Stomach smooth muscle (tissue), 2 donors: ENCODE results near the gene FAM98C.

ENCODE experiments used
- H3K27ac ChIP-seq: one replicate; pipeline ENCODE4 v1.7.0; 2013; ENCODE audit warnings: mild to moderate bottlenecking, low read length, inconsistent platforms
- H3K27me3 ChIP-seq, 2 donors: one replicate each; pipeline ENCODE4 v1.7.0; 2013; ENCODE audit warnings: low read length in 2 of 2; ENCODE audit not compliant: insufficient read depth in 2 of 2, control insufficient read depth in 1 of 2
- H3K36me3 ChIP-seq, 2 donors: one replicate each; pipeline ENCODE4 v1.7.0; 2013; ENCODE audit warnings: low read length in 2 of 2; ENCODE audit not compliant: control insufficient read depth in 2 of 2, insufficient read depth in 2 of 2
- H3K4me1 ChIP-seq: one replicate; pipeline ENCODE4 v1.7.0; 2013; ENCODE audit warnings: low read length; ENCODE audit not compliant: control insufficient read depth, insufficient read depth
- H3K4me3 ChIP-seq, 2 donors: one replicate each; pipeline ENCODE4 v1.7.0; 2013; ENCODE audit warnings: low read length in 2 of 2
- H3K9ac ChIP-seq, 2 donors: one replicate each; pipeline ENCODE4 v1.7.0; 2013; ENCODE audit warnings: low read length in 2 of 2, mild to moderate bottlenecking in 1 of 2
- H3K9me3 ChIP-seq, 2 donors: one replicate each; pipeline ENCODE4 v1.7.0; 2013; ENCODE audit warnings: low read length in 2 of 2; ENCODE audit not compliant: control insufficient read depth in 2 of 2
- donor health status: healthy.
- donor health status: Pancreatic carcinoma.

The FAM98C gene

GRCh38 chr19:38377052-38377451, 25.8 kb upstream of the FAM98C start:
- Histone ChIP-seq H3K9ac (no peak overlapping the region), H3K9me3 (no peaks in the 10 kb centered on the region), H3K4me3 (no peak overlapping the region), H3K27me3 (no peaks in the 10 kb centered on the region), H3K27ac (no peak overlapping the region), H3K36me3 (peaks cover 26 to 38% of the 10 kb centered on the region in 2 donors), H3K4me1 (peaks cover 31% of the 10 kb centered on the region)

- Histone ChIP-seq H3K36me3 (peaks cover 42 to 54% of the 10 kb centered on the region in 2 donors), H3K27me3 (peaks cover under 1 to 2% of the 10 kb centered on the region in 2 donors), H3K4me1 (peaks cover 28% of the 10 kb centered on the region), H3K9me3 (no peaks in the 10 kb centered on the region), H3K27ac (no peak overlapping the region), H3K4me3 (no peak overlapping the region), H3K9ac (no peak overlapping the region)
Measured at GRCh38 chr19:38378866-38379265, 24.0 kb upstream of the FAM98C start.

- no peak overlapping the region for H3K27ac ChIP-seq
- peaks cover 12% of the 10 kb centered on the region for H3K4me1 ChIP-seq
- H3K36me3 ChIP-seq, result peaks cover 49 to 62% of the 10 kb centered on the region in 2 donors
- H3K9me3 ChIP-seq, result no peaks in the 10 kb centered on the region
- H3K27me3 ChIP-seq, result peaks cover 6 to 9% of the 10 kb centered on the region in 2 donors
- no peak overlapping the region for H3K4me3 ChIP-seq
- no peak overlapping the region for H3K9ac ChIP-seq
Measured at GRCh38 chr19:38381138-38381537, 21.8 kb upstream of the FAM98C start.

- H3K4me3 ChIP-seq, result no peak overlapping the region
- no peak overlapping the region for H3K27ac ChIP-seq
- H3K36me3 ChIP-seq, result peaks cover 48 to 54% of the 10 kb centered on the region in 2 donors
- peaks cover 13 to 16% of the 10 kb centered on the region in 2 donors for H3K27me3 ChIP-seq
- no peak overlapping the region for H3K9ac ChIP-seq
- H3K4me1 ChIP-seq, result peaks cover 21% of the 10 kb centered on the region
- no peaks in the 10 kb centered on the region for H3K9me3 ChIP-seq
Measured at GRCh38 chr19:38383184-38383583, 19.7 kb upstream of the FAM98C start.

- Histone ChIP-seq H3K4me3 (no peak overlapping the region), H3K4me1 (peaks cover 24% of the 10 kb centered on the region), H3K27me3 (peaks cover 13 to 17% of the 10 kb centered on the region in 2 donors), H3K27ac (no peak overlapping the region), H3K9ac (no peak overlapping the region), H3K36me3 (peaks cover 46 to 54% of the 10 kb centered on the region in 2 donors), H3K9me3 (no peaks in the 10 kb centered on the region)
Measured at GRCh38 chr19:38383743-38384142, 19.1 kb upstream of the FAM98C start.

GRCh38 chr19:38384209-38385027, 18.5 kb upstream of the FAM98C start:
- Histone ChIP-seq H3K9ac (no peak overlapping the region), H3K4me1 (peaks cover 29% of the 10 kb centered on the region), H3K27me3 (peaks cover 17% of the 10 kb centered on the region in 2 donors), H3K9me3 (no peaks in the 10 kb centered on the region), H3K36me3 (peaks cover 41 to 48% of the 10 kb centered on the region in 2 donors), H3K4me3 (no peak overlapping the region), H3K27ac (no peak overlapping the region)

GRCh38 chr19:38385057-38385803, 17.7 kb upstream of the FAM98C start:
- Histone ChIP-seq H3K4me3 (no peak overlapping the region), H3K9ac (no peak overlapping the region), H3K36me3 (peaks cover 39 to 43% of the 10 kb centered on the region in 2 donors), H3K27ac (no peak overlapping the region), H3K9me3 (no peaks in the 10 kb centered on the region), H3K4me1 (peaks cover 29% of the 10 kb centered on the region), H3K27me3 (peaks cover 17% of the 10 kb centered on the region in 2 donors)

- H3K9ac ChIP-seq, result no peak overlapping the region
- H3K4me1 ChIP-seq, result peaks cover 29% of the 10 kb centered on the region
- H3K4me3 ChIP-seq, result no peak overlapping the region
- H3K9me3 ChIP-seq, result no peaks in the 10 kb centered on the region
- peaks cover 17% of the 10 kb centered on the region in 2 donors for H3K27me3 ChIP-seq
- no peak overlapping the region for H3K27ac ChIP-seq
- H3K36me3 ChIP-seq, result peaks cover 35 to 37% of the 10 kb centered on the region in 2 donors
Measured at GRCh38 chr19:38385804-38386257, 17.1 kb upstream of the FAM98C start.

GRCh38 chr19:38386300-38386970, 16.5 kb upstream of the FAM98C start:
- Histone ChIP-seq H3K27me3 (peaks cover 17% of the 10 kb centered on the region in 2 donors), H3K4me1 (peaks cover 29% of the 10 kb centered on the region), H3K27ac (no peak overlapping the region), H3K9me3 (no peaks in the 10 kb centered on the region), H3K9ac (no peak overlapping the region), H3K4me3 (no peak overlapping the region), H3K36me3 (peaks cover 29 to 31% of the 10 kb centered on the region in 2 donors)

- Histone ChIP-seq H3K27me3 (peaks cover 17% of the 10 kb centered on the region in 2 donors), H3K4me3 (peak overlapping the region; percentile 64 to 76), H3K4me1 (peaks cover 29% of the 10 kb centered on the region), H3K9me3 (no peaks in the 10 kb centered on the region), H3K36me3 (peaks cover 23 to 25% of the 10 kb centered on the region in 2 donors), H3K27ac (no peak overlapping the region), H3K9ac (peak overlapping the region in 1 of 2 donors; percentile 35)
Measured at GRCh38 chr19:38386971-38387549, 15.8 kb upstream of the FAM98C start.
